Sigmoid colon (tissue), 7 donors: ENCODE measurements around the gene COL1A2. TPM values are rescaled to one million over a fixed set of nuclear protein-coding genes. Genes with fewer than 3 reads are reported as not detected.

Experiments used
- DNase-seq: peaks from one replicate; pipeline ENCODE4 v3.0.0-alpha.2; 2019
- H3K27ac ChIP-seq, 4 donors: fragments of 200-600 bp; sonication (generic); one replicate each; pipeline ENCODE4 v1.5.1; 2016 to 2019; ENCODE audit warnings: mild to moderate bottlenecking in 1 of 4
- H3K27me3 ChIP-seq, 3 donors: fragments of 200-600 bp; sonication (generic); one replicate each; pipeline ENCODE4 v1.5.1; 2019; ENCODE audit warnings: mild to moderate bottlenecking in 1 of 3
- H3K36me3 ChIP-seq, 4 donors: fragments of 200-600 bp; sonication (generic); one replicate each; pipeline ENCODE4 v1.5.1; 2016 to 2019
- H3K4me1 ChIP-seq, 4 donors: fragments of 200-600 bp; sonication (generic); one replicate each; pipeline ENCODE4 v1.5.1; 2017 to 2019
- H3K4me3 ChIP-seq, 4 donors: fragments of 200-600 bp; sonication (generic); one replicate each; pipeline ENCODE4 v1.5.1; 2017 to 2019; ENCODE audit warnings: mild to moderate bottlenecking in 2 of 4, moderate library complexity in 1 of 4
- H3K9me3 ChIP-seq, 4 donors: fragments of 200-600 bp in 3 of 4; sonication (generic) in 3 of 4; one replicate each; pipeline versions ENCODE4 v1.5.1 to v1.6.1; 2013 to 2019
- EP300 ChIP-seq, 4 donors: sonication (generic); formaldehyde crosslinking; IDR thresholded peaks; one replicate each; pipeline ENCODE4 v1.6.1; 2017; ENCODE audit warnings: antibody characterized with exemption in 4 of 4
- POLR2A ChIP-seq, 2 donors: fragments of 450-650 bp; IDR thresholded peaks; one replicate each; pipeline ENCODE4 v1.6.1; 2016; ENCODE audit warnings: antibody characterized with exemption in 2 of 2, mild to moderate bottlenecking in 2 of 2, moderate library complexity in 2 of 2
- POLR2AphosphoS5 ChIP-seq, 4 donors: sonication (generic); formaldehyde crosslinking; IDR thresholded peaks; one replicate each; pipeline ENCODE4 v1.6.1; 2017; ENCODE audit warnings: antibody characterized with exemption in 4 of 4
- WGBS, 2 donors: extraction: QIAGEN DNeasy Blood & Tissue Kit; methylation state at CpG; one replicate each; pipeline ENCODE4 v1.1.7; 2013; 5-methylcytosine and 5-hydroxymethylcytosine counted together
- intact Hi-C: fragments of 100-400 bp; cut with DNase I; formaldehyde crosslinking; loops from one replicate; pipeline ENCODE4 v1.15.1; 2023
- polyA plus RNA-seq, 3 donors: library from polyadenylated mRNA; stranded (reverse); fragments of 200-250 nt; gene quantifications; one replicate each; pipeline ENCODE4 v1.2.3, GENCODE V29; 2013
- total RNA-seq, 4 donors: library from RNA; depleted of rRNA; stranded (reverse); fragments of >200 nt; gene quantifications; one replicate each; pipeline ENCODE4 v1.1.0, GENCODE V29; 2016
- TF ChIP-seq, protein P1 (sequence below), 4 experiments: fragments of 450-650 bp in 3 of 4; fragments of 200-600 bp in 1 of 4; IDR thresholded peaks; one replicate each; pipeline ENCODE4 v1.5.1; 2016 to 2019; ENCODE audit warnings: antibody characterized with exemption in 4 of 4, mild to moderate bottlenecking in 3 of 4, moderate library complexity in 2 of 4
- donor health status: healthy with polysubstance abuse.
- donor health status: Bipolar disorder and iron deficiency.
- donor health status: healthy.

Gene COL1A2
- total and polyA plus RNA-seq, 7 donors = 12.3 to 1,047 (median 104) TPM

DNA sequence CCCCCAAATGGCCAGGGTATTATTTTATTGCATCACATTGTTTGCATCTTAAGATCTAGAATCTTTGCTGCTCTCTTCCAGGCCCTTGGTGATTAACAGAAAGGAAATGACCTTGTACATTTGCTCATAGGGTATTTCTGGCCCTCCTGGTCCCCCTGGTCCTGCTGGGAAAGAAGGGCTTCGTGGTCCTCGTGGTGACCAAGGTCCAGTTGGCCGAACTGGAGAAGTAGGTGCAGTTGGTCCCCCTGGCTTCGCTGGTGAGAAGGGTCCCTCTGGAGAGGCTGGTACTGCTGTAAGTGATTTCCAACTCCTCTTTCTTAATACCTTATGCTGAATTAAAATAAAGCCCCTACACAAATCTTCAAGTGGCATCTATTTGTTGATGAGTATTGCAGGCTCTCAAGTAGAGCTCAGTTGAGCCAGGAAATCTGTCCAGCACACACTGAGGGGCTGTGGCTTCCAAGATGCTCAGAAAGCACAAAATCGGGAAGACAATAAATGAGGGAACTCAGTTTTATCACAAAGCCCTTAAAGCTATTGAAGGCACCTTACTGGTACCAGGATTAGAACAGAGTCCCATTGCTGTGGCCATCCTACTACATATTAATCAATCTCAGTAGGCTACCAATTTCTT is 28.2 kb downstream of the COL1A2 start:
- Histone ChIP-seq H3K27me3 (no peaks in the 10 kb centered on the region), H3K36me3 (peaks cover 59 to 100% (median 94%) of the 10 kb centered on the region in 4 donors), H3K9me3 (no peaks in the 10 kb centered on the region), H3K27ac (peak overlapping the region; percentile 51 to 76 (median 64)), H3K4me3 (no peak overlapping the region), H3K4me1 (peaks cover 0 to 41% (median 16%) of the 10 kb centered on the region in 4 donors)
- 80 to 81% methylated on average over 5 of the region's 5 CpGs for WGBS, 2 donors
- no peak for DNase-seq
- intact Hi-C loops = no loop called here
- TF ChIP-seq POLR2AphosphoS5 (IDR thresholded peaks at IDR 0.05) (no peak), POLR2A (IDR thresholded peaks at IDR 0.05) (no peak), EP300 (IDR thresholded peaks at IDR 0.05) (no peak)
- TF ChIP-seq, protein P1, sequence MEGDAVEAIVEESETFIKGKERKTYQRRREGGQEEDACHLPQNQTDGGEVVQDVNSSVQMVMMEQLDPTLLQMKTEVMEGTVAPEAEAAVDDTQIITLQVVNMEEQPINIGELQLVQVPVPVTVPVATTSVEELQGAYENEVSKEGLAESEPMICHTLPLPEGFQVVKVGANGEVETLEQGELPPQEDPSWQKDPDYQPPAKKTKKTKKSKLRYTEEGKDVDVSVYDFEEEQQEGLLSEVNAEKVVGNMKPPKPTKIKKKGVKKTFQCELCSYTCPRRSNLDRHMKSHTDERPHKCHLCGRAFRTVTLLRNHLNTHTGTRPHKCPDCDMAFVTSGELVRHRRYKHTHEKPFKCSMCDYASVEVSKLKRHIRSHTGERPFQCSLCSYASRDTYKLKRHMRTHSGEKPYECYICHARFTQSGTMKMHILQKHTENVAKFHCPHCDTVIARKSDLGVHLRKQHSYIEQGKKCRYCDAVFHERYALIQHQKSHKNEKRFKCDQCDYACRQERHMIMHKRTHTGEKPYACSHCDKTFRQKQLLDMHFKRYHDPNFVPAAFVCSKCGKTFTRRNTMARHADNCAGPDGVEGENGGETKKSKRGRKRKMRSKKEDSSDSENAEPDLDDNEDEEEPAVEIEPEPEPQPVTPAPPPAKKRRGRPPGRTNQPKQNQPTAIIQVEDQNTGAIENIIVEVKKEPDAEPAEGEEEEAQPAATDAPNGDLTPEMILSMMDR (IDR thresholded peaks at IDR 0.05) = no peak

DNA sequence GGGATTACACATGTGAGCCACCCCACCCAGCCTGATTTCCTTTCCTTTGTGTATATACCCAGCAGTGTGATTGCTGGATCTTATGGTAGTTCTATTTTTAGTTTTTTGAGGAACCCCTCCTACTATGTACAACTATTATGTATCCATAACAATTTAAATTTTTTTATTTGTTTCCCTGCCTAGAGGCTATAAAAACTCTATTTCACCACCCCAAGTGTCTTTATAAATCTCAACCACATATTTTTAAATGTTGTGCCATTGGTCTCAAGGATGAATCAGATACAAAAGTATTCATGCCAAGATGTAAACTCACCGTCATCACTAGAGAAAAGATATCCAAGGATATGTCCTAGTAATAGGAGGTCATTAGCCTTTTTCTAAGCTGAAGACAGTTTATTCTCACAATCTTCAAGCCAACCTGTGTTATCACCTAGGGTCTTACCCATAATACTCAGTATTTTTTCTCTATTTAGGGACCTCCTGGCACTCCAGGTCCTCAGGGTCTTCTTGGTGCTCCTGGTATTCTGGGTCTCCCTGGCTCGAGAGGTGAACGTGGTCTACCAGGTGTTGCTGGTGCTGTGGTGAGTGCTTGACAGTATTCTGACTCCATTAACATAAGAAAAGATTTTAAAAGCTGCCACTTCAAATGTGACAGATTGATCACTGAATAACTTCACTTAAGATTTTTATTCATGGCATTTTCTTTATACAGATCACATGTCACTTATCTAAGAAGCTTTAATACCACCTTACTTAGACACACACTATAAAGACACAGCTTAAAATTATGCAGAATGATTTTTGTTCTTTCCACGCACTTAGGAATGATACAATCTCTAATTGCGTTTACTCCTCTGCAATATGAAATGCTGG is 29.4 kb downstream of the COL1A2 start:
- TF ChIP-seq POLR2A (IDR thresholded peaks at IDR 0.05) (no peak), EP300 (IDR thresholded peaks at IDR 0.05) (no peak), POLR2AphosphoS5 (IDR thresholded peaks at IDR 0.05) (no peak)
- TF ChIP-seq, protein P1 (IDR thresholded peaks at IDR 0.05) = no peak
- Histone ChIP-seq H3K9me3 (no peaks in the 10 kb centered on the region), H3K27ac (peak overlapping the region; percentile 51 to 76 (median 64)), H3K36me3 (peaks cover 61 to 100% (median 84%) of the 10 kb centered on the region in 4 donors), H3K4me3 (no peak overlapping the region), H3K4me1 (peaks cover 0 to 36% (median 16%) of the 10 kb centered on the region in 4 donors), H3K27me3 (no peaks in the 10 kb centered on the region)
- DNase-seq = no peak
- 80 to 87% methylated on average over 5 of the region's 5 CpGs for WGBS, 2 donors
- intact Hi-C loops = no loop called here

DNA sequence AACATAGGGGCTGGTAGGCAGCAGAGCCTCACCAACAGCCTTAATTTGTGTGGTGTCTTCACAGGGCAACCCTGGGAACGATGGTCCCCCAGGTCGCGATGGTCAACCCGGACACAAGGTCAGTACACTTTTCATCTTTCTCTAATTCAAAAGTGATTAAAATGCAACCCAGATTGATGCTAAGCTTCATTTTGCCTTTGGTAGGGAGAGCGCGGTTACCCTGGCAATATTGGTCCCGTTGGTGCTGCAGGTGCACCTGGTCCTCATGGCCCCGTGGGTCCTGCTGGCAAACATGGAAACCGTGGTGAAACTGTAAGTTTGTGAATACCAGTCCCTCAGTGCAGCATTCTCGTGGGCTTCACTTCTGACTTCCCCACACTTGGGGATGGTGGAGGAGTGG is 30.9 kb downstream of the COL1A2 start:
- no peaks in the 10 kb centered on the region for H3K9me3 ChIP-seq
- H3K4me1 ChIP-seq = peaks cover 0 to 24% (median 16%) of the 10 kb centered on the region in 4 donors
- H3K4me3 ChIP-seq = no peak overlapping the region
- peaks cover 53 to 100% (median 74%) of the 10 kb centered on the region in 4 donors for H3K36me3 ChIP-seq
- TF ChIP-seq POLR2AphosphoS5 (IDR thresholded peaks at IDR 0.05) (peak in 1 of 4 donors; percentile 11), POLR2A (IDR thresholded peaks at IDR 0.05) (no peak)
- no peaks in the 10 kb centered on the region for H3K27me3 ChIP-seq
- no peak for DNase-seq
- 89 to 91% methylated on average over 10 of the region's 10 CpGs for WGBS, 2 donors
- H3K27ac ChIP-seq = peak overlapping the region in 3 of 4 donors; percentile 60 to 76 (median 67)
- intact Hi-C loops = no loop called here

DNA sequence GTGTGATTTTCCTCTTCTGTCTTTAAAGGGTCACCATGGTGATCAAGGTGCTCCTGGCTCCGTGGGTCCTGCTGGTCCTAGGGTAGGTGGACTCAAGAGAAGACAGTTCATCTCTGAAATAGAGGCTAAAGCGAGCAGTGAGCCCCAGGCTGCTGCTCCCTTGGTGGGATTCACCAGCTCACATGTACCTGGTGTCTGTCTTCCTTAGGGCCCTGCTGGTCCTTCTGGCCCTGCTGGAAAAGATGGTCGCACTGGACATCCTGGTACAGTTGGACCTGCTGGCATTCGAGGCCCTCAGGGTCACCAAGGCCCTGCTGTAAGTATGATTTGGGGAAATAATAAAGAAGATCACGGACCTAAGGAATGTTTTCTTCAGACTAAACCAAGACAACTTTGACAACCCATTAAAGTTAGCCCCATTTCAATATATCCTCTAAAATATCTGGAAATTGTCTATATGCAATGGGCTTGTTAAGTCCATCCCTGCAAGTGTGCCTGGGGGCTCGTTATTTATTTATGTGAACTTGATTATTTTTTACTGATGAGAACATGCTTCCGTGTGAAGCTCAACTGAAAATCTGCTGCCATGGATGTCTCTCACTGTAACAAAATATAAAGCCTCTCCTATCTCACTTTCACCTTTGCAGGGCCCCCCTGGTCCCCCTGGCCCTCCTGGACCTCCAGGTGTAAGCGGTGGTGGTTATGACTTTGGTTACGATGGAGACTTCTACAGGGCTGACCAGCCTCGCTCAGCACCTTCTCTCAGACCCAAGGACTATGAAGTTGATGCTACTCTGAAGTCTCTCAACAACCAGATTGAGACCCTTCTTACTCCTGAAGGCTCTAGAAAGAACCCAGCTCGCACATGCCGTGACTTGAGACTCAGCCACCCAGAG is 32.5 kb downstream of the COL1A2 start:
- peak overlapping the region in 1 of 4 donors; percentile 1 for H3K27ac ChIP-seq
- H3K9me3 ChIP-seq = no peaks in the 10 kb centered on the region
- H3K27me3 ChIP-seq = no peaks in the 10 kb centered on the region
- no peak for DNase-seq
- peaks cover 0 to 15% (median 13%) of the 10 kb centered on the region in 4 donors for H3K4me1 ChIP-seq
- no peak overlapping the region for H3K4me3 ChIP-seq
- H3K36me3 ChIP-seq = peaks cover 46 to 89% (median 60%) of the 10 kb centered on the region in 4 donors
- peak in 1 of 4 donors; percentile 4 for TF ChIP-seq POLR2AphosphoS5 (IDR thresholded peaks at IDR 0.05)
- TF ChIP-seq, protein P1 (IDR thresholded peaks at IDR 0.05) = no peak
- WGBS, 2 donors = 85 to 86% methylated on average over 12 of the region's 12 CpGs
- intact Hi-C loops = no loop called here
